Stimulated activated naive CD8-positive, alpha-beta T cell treated with anti-CD3 and anti-CD28 coated beads, Interleukin-15, amount 100 ng/mL, for 72 hours (primary cell): ENCODE measurements around the gene CDH13.

Experiments used
- ATAC-seq: fragments of 150-1000 bp; cut with Tn5 transposase; 2 replicates; pipeline ENCODE4 v1.10.0; 2021; ENCODE audit warnings: mild to moderate bottlenecking, moderate library complexity
- DNase-seq, 2 donors: peaks; one replicate each; pipeline ENCODE4 v3.0.0; 2021 to 2022
- H3K27ac Mint-ChIP-seq, 2 donors: one replicate each; pipeline ENCODE4 v1.8.0; 2022; ENCODE audit warnings: mild to moderate bottlenecking in 2 of 2, mixed read lengths in 2 of 2, moderate library complexity in 2 of 2
- H3K27me3 Mint-ChIP-seq: one replicate; pipeline ENCODE4 v1.8.0; 2022; ENCODE audit warnings: mixed read lengths
- H3K4me1 Mint-ChIP-seq: one replicate; pipeline ENCODE4 v1.8.0; 2022; ENCODE audit warnings: mild to moderate bottlenecking, mixed read lengths
- H3K4me3 Mint-ChIP-seq, 2 donors: one replicate each; pipeline ENCODE4 v1.8.0; 2022; ENCODE audit warnings: mild to moderate bottlenecking in 2 of 2, mixed read lengths in 2 of 2, moderate library complexity in 1 of 2
- H3K9me3 Mint-ChIP-seq, 2 donors: one replicate each; pipeline ENCODE4 v1.8.0; 2022; ENCODE audit warnings: mixed read lengths in 2 of 2

The CDH13 gene

GRCh38 chr16:83231729-83232128 lies 605.0 kb downstream of the CDH13 start:
- Mint-ChIP-seq H3K27me3 (no peaks in the 10 kb centered on the region), H3K9me3 (peaks cover 0 to 3% of the 10 kb centered on the region in 2 donors), H3K27ac (no peak overlapping the region), H3K4me1 (no peaks in the 10 kb centered on the region), H3K4me3 (no peak overlapping the region)
- ATAC-seq = no peak
- no peak for DNase-seq

GRCh38 chr16:83233153-83233552 lies 606.4 kb downstream of the CDH13 start:
- ATAC-seq (no peak), DNase-seq (no peak)

GRCh38 chr16:83238949-83239691 lies 612.4 kb downstream of the CDH13 start:
- H3K4me1 Mint-ChIP-seq = no peaks in the 10 kb centered on the region
- ATAC-seq (no peak), DNase-seq (no peak)
- H3K4me3 Mint-ChIP-seq = no peak overlapping the region
- H3K27me3 Mint-ChIP-seq = no peaks in the 10 kb centered on the region
- H3K9me3 Mint-ChIP-seq = peaks cover 0 to 7% of the 10 kb centered on the region in 2 donors
- H3K27ac Mint-ChIP-seq = no peak overlapping the region

More at GRCh38 chr16:83233153-83233552, 606.4 kb downstream of the CDH13 start:
- Mint-ChIP-seq H3K27ac (peak overlapping the region in 1 of 2 donors; percentile 76), H3K4me3 (no peak overlapping the region), H3K4me1 (no peaks in the 10 kb centered on the region), H3K9me3 (peaks cover 0 to 7% of the 10 kb centered on the region in 2 donors), H3K27me3 (no peaks in the 10 kb centered on the region)

- no peak overlapping the region for H3K4me3 Mint-ChIP-seq
- H3K27me3 Mint-ChIP-seq = no peaks in the 10 kb centered on the region
- DNase-seq (no peak), ATAC-seq (no peak)
- no peak overlapping the region for H3K27ac Mint-ChIP-seq
- peaks cover 0 to 3% of the 10 kb centered on the region in 2 donors for H3K9me3 Mint-ChIP-seq
- H3K4me1 Mint-ChIP-seq = no peaks in the 10 kb centered on the region
Observed at GRCh38 chr16:83244057-83244456, 617.3 kb downstream of the CDH13 start.

GRCh38 chr16:83245061-83245460 lies 618.3 kb downstream of the CDH13 start:
- ATAC-seq (no peak), DNase-seq (no peak)
- Mint-ChIP-seq H3K4me1 (no peaks in the 10 kb centered on the region), H3K27ac (no peak overlapping the region), H3K9me3 (peaks cover 0 to 3% of the 10 kb centered on the region in 2 donors), H3K27me3 (no peaks in the 10 kb centered on the region), H3K4me3 (no peak overlapping the region)

- Mint-ChIP-seq H3K27ac (no peak overlapping the region), H3K27me3 (no peaks in the 10 kb centered on the region), H3K4me1 (no peaks in the 10 kb centered on the region), H3K9me3 (peaks cover 0 to 3% of the 10 kb centered on the region in 2 donors), H3K4me3 (no peak overlapping the region)
- ATAC-seq (no peak), DNase-seq (no peak)
Observed at GRCh38 chr16:83247767-83248372, 621.1 kb downstream of the CDH13 start.

- H3K27me3 Mint-ChIP-seq = no peaks in the 10 kb centered on the region
- H3K4me3 Mint-ChIP-seq = no peak overlapping the region
- ATAC-seq (no peak), DNase-seq (no peak)
- no peaks in the 10 kb centered on the region for H3K4me1 Mint-ChIP-seq
- peaks cover 0 to 3% of the 10 kb centered on the region in 2 donors for H3K9me3 Mint-ChIP-seq
- H3K27ac Mint-ChIP-seq = no peak overlapping the region
Observed at GRCh38 chr16:83248735-83249463, 622.1 kb downstream of the CDH13 start.

GRCh38 chr16:83253521-83253920 lies 626.8 kb downstream of the CDH13 start:
- ATAC-seq = no peak
- Mint-ChIP-seq H3K4me3 (no peak overlapping the region), H3K4me1 (no peaks in the 10 kb centered on the region), H3K27ac (no peak overlapping the region), H3K9me3 (no peaks in the 10 kb centered on the region), H3K27me3 (no peaks in the 10 kb centered on the region)
- no peak for DNase-seq

- DNase-seq (no peak), ATAC-seq (no peak)
- H3K4me1 Mint-ChIP-seq = no peaks in the 10 kb centered on the region
- H3K9me3 Mint-ChIP-seq = no peaks in the 10 kb centered on the region
- H3K27me3 Mint-ChIP-seq = no peaks in the 10 kb centered on the region
- H3K4me3 Mint-ChIP-seq = no peak overlapping the region
- no peak overlapping the region for H3K27ac Mint-ChIP-seq
Observed at GRCh38 chr16:83258366-83258928, 631.7 kb downstream of the CDH13 start.

- DNase-seq (no peak), ATAC-seq (no peak)
- Mint-ChIP-seq H3K9me3 (no peaks in the 10 kb centered on the region), H3K27ac (no peak overlapping the region), H3K4me1 (no peaks in the 10 kb centered on the region), H3K4me3 (no peak overlapping the region), H3K27me3 (peaks cover 14% of the 10 kb centered on the region)
Observed at GRCh38 chr16:83266848-83267553, 640.2 kb downstream of the CDH13 start.

GRCh38 chr16:83268169-83268568 lies 641.4 kb downstream of the CDH13 start:
- peaks cover 14% of the 10 kb centered on the region for H3K27me3 Mint-ChIP-seq
- H3K9me3 Mint-ChIP-seq = no peaks in the 10 kb centered on the region
- H3K27ac Mint-ChIP-seq = no peak overlapping the region
- no peak for DNase-seq
- no peak for ATAC-seq
- H3K4me1 Mint-ChIP-seq = no peaks in the 10 kb centered on the region
- H3K4me3 Mint-ChIP-seq = no peak overlapping the region

- no peak for DNase-seq
- Mint-ChIP-seq H3K27ac (no peak overlapping the region), H3K27me3 (peaks cover 14% of the 10 kb centered on the region), H3K4me1 (no peaks in the 10 kb centered on the region), H3K9me3 (peaks cover 0 to 5% of the 10 kb centered on the region in 2 donors), H3K4me3 (no peak overlapping the region)
- no peak for ATAC-seq
Observed at GRCh38 chr16:83269048-83269447, 642.3 kb downstream of the CDH13 start.

- H3K27me3 Mint-ChIP-seq = peaks cover 14% of the 10 kb centered on the region
- H3K4me1 Mint-ChIP-seq = no peaks in the 10 kb centered on the region
- ATAC-seq = no peak
- H3K27ac Mint-ChIP-seq = no peak overlapping the region
- H3K9me3 Mint-ChIP-seq = peaks cover 0 to 8% of the 10 kb centered on the region in 2 donors
- no peak for DNase-seq
- H3K4me3 Mint-ChIP-seq = no peak overlapping the region
Observed at GRCh38 chr16:83269541-83269940, 642.8 kb downstream of the CDH13 start.

GRCh38 chr16:83270061-83270460 lies 643.3 kb downstream of the CDH13 start:
- DNase-seq (no peak), ATAC-seq (no peak)
- Mint-ChIP-seq H3K4me1 (no peaks in the 10 kb centered on the region), H3K27ac (no peak overlapping the region), H3K4me3 (no peak overlapping the region), H3K9me3 (peaks cover 0 to 8% of the 10 kb centered on the region in 2 donors), H3K27me3 (peaks cover 14% of the 10 kb centered on the region)

- Mint-ChIP-seq H3K9me3 (peaks cover 0 to 8% of the 10 kb centered on the region in 2 donors), H3K27me3 (peaks cover 14% of the 10 kb centered on the region), H3K4me3 (no peak overlapping the region), H3K27ac (no peak overlapping the region), H3K4me1 (no peaks in the 10 kb centered on the region)
- ATAC-seq (no peak), DNase-seq (no peak)
Observed at GRCh38 chr16:83270640-83271039, 643.9 kb downstream of the CDH13 start.
